ENCODE data around the gene EPHB2.

- TF ChIP-seq, protein P1, sequence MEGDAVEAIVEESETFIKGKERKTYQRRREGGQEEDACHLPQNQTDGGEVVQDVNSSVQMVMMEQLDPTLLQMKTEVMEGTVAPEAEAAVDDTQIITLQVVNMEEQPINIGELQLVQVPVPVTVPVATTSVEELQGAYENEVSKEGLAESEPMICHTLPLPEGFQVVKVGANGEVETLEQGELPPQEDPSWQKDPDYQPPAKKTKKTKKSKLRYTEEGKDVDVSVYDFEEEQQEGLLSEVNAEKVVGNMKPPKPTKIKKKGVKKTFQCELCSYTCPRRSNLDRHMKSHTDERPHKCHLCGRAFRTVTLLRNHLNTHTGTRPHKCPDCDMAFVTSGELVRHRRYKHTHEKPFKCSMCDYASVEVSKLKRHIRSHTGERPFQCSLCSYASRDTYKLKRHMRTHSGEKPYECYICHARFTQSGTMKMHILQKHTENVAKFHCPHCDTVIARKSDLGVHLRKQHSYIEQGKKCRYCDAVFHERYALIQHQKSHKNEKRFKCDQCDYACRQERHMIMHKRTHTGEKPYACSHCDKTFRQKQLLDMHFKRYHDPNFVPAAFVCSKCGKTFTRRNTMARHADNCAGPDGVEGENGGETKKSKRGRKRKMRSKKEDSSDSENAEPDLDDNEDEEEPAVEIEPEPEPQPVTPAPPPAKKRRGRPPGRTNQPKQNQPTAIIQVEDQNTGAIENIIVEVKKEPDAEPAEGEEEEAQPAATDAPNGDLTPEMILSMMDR (IDR thresholded peaks at IDR 0.05): no peak
- TF ChIP-seq POLR2AphosphoS5 (IDR thresholded peaks at IDR 0.05) (peak; percentile 27 to 84 (median 84)), POLR2A (IDR thresholded peaks at IDR 0.05) (no peak)
Measured at GRCh38 chr1:22814176-22815042, 103.8 kb downstream of the EPHB2 start.

All from sigmoid colon (tissue), 4 donors.